GM23338 (cell line): ENCODE results near the gene CHRNA10. TPM values are rescaled to one million over a fixed set of nuclear protein-coding genes. Genes with fewer than 3 reads are reported as not detected.

Experiments used
- ATAC-seq: fragments of 200-7000 bp; cut with Tn5 transposase; 3 replicates; pipeline ENCODE4 v1.9.1; 2020
- DNase-seq: peaks from one replicate; pipeline ENCODE4 v3.0.0-alpha.2; 2015; ENCODE audit warnings: low spot score
- H2AFZ ChIP-seq: fragments of 200-600 bp; sonication (generic); 2 replicates; pipeline ENCODE4 v1.8.0; 2016; ENCODE audit warnings: antibody characterized with exemption, mild to moderate bottlenecking, moderate library complexity
- H3F3A ChIP-seq: fragments of 200-600 bp; sonication (generic); replicated peaks from 2 replicates; pipeline ENCODE4 v1.8.0; 2017; ENCODE audit warnings: antibody characterized with exemption, mixed run types, low read depth
- H3K27ac ChIP-seq: fragments of 200-600 bp; sonication (generic); 2 replicates; pipeline ENCODE4 v1.6.1; 2016; ENCODE audit warnings: low read depth
- H3K27me3 ChIP-seq: fragments of 200-600 bp; sonication (generic); 2 replicates; pipeline ENCODE4 v1.8.0; 2016; ENCODE audit warnings: mild to moderate bottlenecking, mixed run types, moderate library complexity; ENCODE audit not compliant: insufficient read depth
- H3K36me3 ChIP-seq: fragments of 200-600 bp; sonication (generic); 2 replicates; pipeline ENCODE4 v1.8.0; 2016; ENCODE audit warnings: mild to moderate bottlenecking; ENCODE audit not compliant: insufficient read depth
- H3K4me1 ChIP-seq: fragments of 200-600 bp; sonication (generic); 2 replicates; pipeline ENCODE4 v1.8.0; 2016; ENCODE audit warnings: mild to moderate bottlenecking, moderate library complexity; ENCODE audit not compliant: insufficient read depth
- H3K4me2 ChIP-seq: fragments of 200-600 bp; sonication (generic); 2 replicates; pipeline ENCODE4 v1.7.1; 2017; ENCODE audit warnings: mixed run types
- H3K4me3 ChIP-seq: fragments of 200-600 bp; sonication (generic); 2 replicates; pipeline ENCODE4 v1.6.1; 2016; ENCODE audit warnings: mixed run types
- H3K79me2 ChIP-seq: fragments of 200-600 bp; sonication (generic); replicated peaks from 2 replicates; pipeline ENCODE4 v1.8.0; 2017; ENCODE audit warnings: mild to moderate bottlenecking; ENCODE audit not compliant: insufficient read depth
- H3K9me2 ChIP-seq: fragments of 200-600 bp; sonication (generic); 2 replicates; pipeline ENCODE4 v1.8.0; 2017; ENCODE audit not compliant: insufficient read depth
- H4K20me1 ChIP-seq: fragments of 200-600 bp; sonication (generic); replicated peaks from 2 replicates; pipeline ENCODE4 v1.8.0; 2017; ENCODE audit warnings: mild to moderate bottlenecking; ENCODE audit not compliant: insufficient read depth
- H3K27ac Mint-ChIP-seq: 2 replicates; pipeline ENCODE4 v1.8.0; 2020; ENCODE audit warnings: inconsistent platforms, mild to moderate bottlenecking, moderate library complexity, mixed read lengths
- H3K27me3 Mint-ChIP-seq: 3 replicates; pipeline ENCODE4 v1.8.0; 2022; ENCODE audit warnings: low read depth, mild to moderate bottlenecking, moderate library complexity, mixed read lengths, inconsistent platforms; ENCODE audit not compliant: insufficient read depth, poor library complexity
- H3K36me3 Mint-ChIP-seq: 3 replicates; pipeline ENCODE4 v1.8.0; 2021; ENCODE audit warnings: low read depth, mild to moderate bottlenecking, inconsistent platforms, moderate library complexity, mixed read lengths
- H3K4me1 Mint-ChIP-seq: 3 replicates; pipeline ENCODE4 v1.8.0; 2020; ENCODE audit warnings: mild to moderate bottlenecking, inconsistent platforms, mixed read lengths
- H3K4me3 Mint-ChIP-seq: 3 replicates; pipeline ENCODE4 v1.8.0; 2021; ENCODE audit warnings: moderate library complexity, mild to moderate bottlenecking, inconsistent platforms, mixed read lengths
- H3K9me3 Mint-ChIP-seq: 3 replicates; pipeline ENCODE4 v1.8.0; 2020; ENCODE audit warnings: moderate library complexity, mild to moderate bottlenecking, inconsistent platforms, mixed read lengths
- EZH2 ChIP-seq: fragments of 200-600 bp; sonication (generic); IDR thresholded peaks from one replicate; pipeline ENCODE4 v1.8.0; 2017; ENCODE audit warnings: antibody characterized with exemption, mild to moderate bottlenecking, low read depth; ENCODE audit not compliant: unreplicated experiment
- NANOG ChIP-seq: IDR thresholded peaks from 2 replicates; pipeline ENCODE4 v1.6.1; 2016; ENCODE audit warnings: antibody characterized with exemption, borderline replicate concordance
- POLR2AphosphoS5 ChIP-seq: IDR thresholded peaks from 2 replicates; pipeline ENCODE4 v1.6.1; 2016; ENCODE audit warnings: antibody characterized with exemption, low read depth
- ZNF114 ChIP-seq: fragments of 250-450 bp; sonication (Bioruptor Pico); IDR thresholded peaks from 2 replicates; pipeline ENCODE4 v1.5.0; 2020; ENCODE audit warnings: mild to moderate bottlenecking, moderate library complexity
- ZNF331 ChIP-seq: fragments of 250-450 bp; sonication (Bioruptor Pico); IDR thresholded peaks from 2 replicates; pipeline ENCODE4 v1.5.0; 2020; ENCODE audit warnings: low read depth, mild to moderate bottlenecking, moderate library complexity
- polyA plus RNA-seq: library from polyadenylated mRNA; unstranded; fragments of >200 nt; fragmentation: Nextera tagmentation; extraction: Ambion mirVana; gene quantifications from 2 replicates; pipeline ENCODE4 v1.2.1, GENCODE V29; 2016
- total RNA-seq: library from RNA; depleted of rRNA; stranded (reverse); fragments of >200 nt; shearing (Covaris generic); gene quantifications from 2 replicates; pipeline ENCODE4 v1.2.3, GENCODE V29; 2014
- TF ChIP-seq, protein P1 (sequence below): IDR thresholded peaks from 2 replicates; pipeline ENCODE4 v1.6.1; 2016; ENCODE audit warnings: antibody characterized with exemption
- TF ChIP-seq, protein P2 (sequence below): IDR thresholded peaks from one replicate; pipeline ENCODE4 v1.6.1; 2018; ENCODE audit warnings: antibody characterized with exemption; ENCODE audit not compliant: unreplicated experiment

The CHRNA10 gene
- total and polyA plus RNA-seq, 2 experiments from 2014 or later = 0.45 to 1.5 TPM

DNA sequence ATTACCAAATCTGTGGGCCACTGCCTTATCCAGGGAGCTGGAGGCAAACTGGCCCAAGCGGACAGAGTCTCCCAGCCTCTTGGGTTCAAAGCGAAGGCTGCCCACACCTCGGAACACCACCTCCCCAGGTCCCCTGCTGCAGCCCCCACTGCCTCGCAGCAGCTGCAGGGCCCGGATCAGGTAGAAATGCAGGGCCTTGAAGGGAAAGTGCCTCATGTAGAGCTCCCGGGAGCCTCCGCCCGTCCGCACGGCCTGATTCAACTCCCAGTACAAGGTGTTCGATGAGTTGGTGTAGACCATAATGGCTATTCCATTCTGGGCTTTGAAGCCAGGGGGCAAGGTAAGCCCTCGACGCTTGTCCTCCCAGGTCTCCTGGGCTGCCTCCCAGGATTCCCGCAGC is 31.3 kb downstream of the CHRNA10 start (continued):
- TF ChIP-seq POLR2AphosphoS5 (no peak), NANOG (no peak), ZNF114 (no peak), ZNF331 (CRISPR knock-in tag) (no peak)
- TF ChIP-seq, protein P1, sequence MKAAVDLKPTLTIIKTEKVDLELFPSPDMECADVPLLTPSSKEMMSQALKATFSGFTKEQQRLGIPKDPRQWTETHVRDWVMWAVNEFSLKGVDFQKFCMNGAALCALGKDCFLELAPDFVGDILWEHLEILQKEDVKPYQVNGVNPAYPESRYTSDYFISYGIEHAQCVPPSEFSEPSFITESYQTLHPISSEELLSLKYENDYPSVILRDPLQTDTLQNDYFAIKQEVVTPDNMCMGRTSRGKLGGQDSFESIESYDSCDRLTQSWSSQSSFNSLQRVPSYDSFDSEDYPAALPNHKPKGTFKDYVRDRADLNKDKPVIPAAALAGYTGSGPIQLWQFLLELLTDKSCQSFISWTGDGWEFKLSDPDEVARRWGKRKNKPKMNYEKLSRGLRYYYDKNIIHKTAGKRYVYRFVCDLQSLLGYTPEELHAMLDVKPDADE = no peak
- TF ChIP-seq, protein P2, sequence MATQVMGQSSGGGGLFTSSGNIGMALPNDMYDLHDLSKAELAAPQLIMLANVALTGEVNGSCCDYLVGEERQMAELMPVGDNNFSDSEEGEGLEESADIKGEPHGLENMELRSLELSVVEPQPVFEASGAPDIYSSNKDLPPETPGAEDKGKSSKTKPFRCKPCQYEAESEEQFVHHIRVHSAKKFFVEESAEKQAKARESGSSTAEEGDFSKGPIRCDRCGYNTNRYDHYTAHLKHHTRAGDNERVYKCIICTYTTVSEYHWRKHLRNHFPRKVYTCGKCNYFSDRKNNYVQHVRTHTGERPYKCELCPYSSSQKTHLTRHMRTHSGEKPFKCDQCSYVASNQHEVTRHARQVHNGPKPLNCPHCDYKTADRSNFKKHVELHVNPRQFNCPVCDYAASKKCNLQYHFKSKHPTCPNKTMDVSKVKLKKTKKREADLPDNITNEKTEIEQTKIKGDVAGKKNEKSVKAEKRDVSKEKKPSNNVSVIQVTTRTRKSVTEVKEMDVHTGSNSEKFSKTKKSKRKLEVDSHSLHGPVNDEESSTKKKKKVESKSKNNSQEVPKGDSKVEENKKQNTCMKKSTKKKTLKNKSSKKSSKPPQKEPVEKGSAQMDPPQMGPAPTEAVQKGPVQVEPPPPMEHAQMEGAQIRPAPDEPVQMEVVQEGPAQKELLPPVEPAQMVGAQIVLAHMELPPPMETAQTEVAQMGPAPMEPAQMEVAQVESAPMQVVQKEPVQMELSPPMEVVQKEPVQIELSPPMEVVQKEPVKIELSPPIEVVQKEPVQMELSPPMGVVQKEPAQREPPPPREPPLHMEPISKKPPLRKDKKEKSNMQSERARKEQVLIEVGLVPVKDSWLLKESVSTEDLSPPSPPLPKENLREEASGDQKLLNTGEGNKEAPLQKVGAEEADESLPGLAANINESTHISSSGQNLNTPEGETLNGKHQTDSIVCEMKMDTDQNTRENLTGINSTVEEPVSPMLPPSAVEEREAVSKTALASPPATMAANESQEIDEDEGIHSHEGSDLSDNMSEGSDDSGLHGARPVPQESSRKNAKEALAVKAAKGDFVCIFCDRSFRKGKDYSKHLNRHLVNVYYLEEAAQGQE = no peak

DNA sequence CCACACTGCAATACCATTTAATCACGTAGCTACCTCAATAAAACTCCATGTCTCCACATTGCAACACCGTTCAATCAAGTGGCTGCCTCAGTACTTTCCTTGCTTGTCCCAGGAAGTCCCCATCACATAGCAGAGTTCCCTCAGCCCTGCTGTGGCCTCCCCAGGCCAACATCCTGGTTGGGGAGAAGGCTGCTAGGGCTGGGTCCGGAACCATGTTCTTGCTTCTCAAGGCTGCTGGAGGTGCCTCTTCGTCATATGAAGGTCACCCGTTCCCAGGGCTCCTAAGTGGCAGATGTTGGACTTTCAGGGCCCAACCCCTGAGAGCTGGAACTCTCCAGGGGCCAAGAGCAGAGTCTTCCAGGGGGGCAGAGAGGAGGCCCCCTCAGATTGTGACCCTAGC is 32.7 kb downstream of the CHRNA10 start:
- Mint-ChIP-seq H3K4me3 (no peak overlapping the region), H3K4me1 (peaks cover 8% of the 10 kb centered on the region; the same call in 2 of the 3 replicates), H3K36me3 (peaks cover 7% of the 10 kb centered on the region; the same call in 2 of the 3 replicates), H3K9me3 (peaks cover 4% of the 10 kb centered on the region; the same call in 2 of the 3 replicates), H3K27ac (no peak overlapping the region), H3K27me3 (peaks cover 33% of the 10 kb centered on the region)
- Histone ChIP-seq H3K36me3 (no peaks in the 10 kb centered on the region), H4K20me1 (no peaks in the 10 kb centered on the region), H3K4me1 (no peaks in the 10 kb centered on the region; the same call in 1 of the 2 replicates), H3K79me2 (no peaks in the 10 kb centered on the region), H3F3A (peaks cover 12% of the 10 kb centered on the region; the same call in 1 of the 2 replicates), H2AFZ (no peak overlapping the region), H3K4me2 (no peak overlapping the region), H3K27me3 (peaks cover 8% of the 10 kb centered on the region; the same call in 1 of the 2 replicates), H3K27ac (no peak overlapping the region), H3K4me3 (no peak overlapping the region), H3K9me2 (no peaks in the 10 kb centered on the region)
- TF ChIP-seq ZNF331 (CRISPR knock-in tag) (no peak), POLR2AphosphoS5 (no peak), ZNF114 (no peak)
- no peak for ATAC-seq
- DNase-seq = no peak

DNA sequence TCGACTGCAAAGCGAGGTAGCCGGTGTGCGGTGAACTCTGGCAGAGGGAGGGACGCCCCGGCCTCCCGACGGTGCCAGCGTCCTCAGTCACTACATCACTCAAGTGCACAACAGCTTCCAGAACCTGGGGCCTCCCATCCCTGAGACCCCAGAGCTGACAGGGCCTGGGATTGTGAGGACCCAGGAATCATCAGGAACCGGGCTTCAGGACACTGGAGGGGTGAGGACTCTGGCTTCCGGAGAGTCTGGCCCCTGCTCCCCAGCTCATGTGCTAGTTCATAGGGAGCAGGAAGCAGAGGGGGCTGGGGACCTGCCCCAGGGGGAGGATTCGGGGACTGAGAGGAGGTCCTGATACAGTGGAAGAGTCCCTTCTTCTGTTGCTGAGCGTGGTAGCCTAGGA is 34.0 kb downstream of the CHRNA10 start:
- Mint-ChIP-seq H3K27ac (no peak overlapping the region), H3K36me3 (peaks cover 7% of the 10 kb centered on the region; the same call in 2 of the 3 replicates), H3K4me3 (no peak overlapping the region), H3K27me3 (peaks cover 26% of the 10 kb centered on the region), H3K4me1 (peaks cover 4% of the 10 kb centered on the region; the same call in 2 of the 3 replicates), H3K9me3 (no peaks in the 10 kb centered on the region; the same call in 2 of the 3 replicates)
- H3K27me3 ChIP-seq = peaks cover 8% of the 10 kb centered on the region; the same call in 1 of the 2 replicates
- no peaks in the 10 kb centered on the region for H3K9me2 ChIP-seq
- ATAC-seq = no peak
- no peak overlapping the region for H2AFZ ChIP-seq
- DNase-seq = no peak
- no peaks in the 10 kb centered on the region for H3K4me1 ChIP-seq
- 0 out of 2 replicates have a peak, but pooled peaks cover 3% of the 10 kb centered on the region for H3F3A ChIP-seq
- no peak overlapping the region for H3K4me3 ChIP-seq
- H3K4me2 ChIP-seq = no peak overlapping the region
- no peaks in the 10 kb centered on the region for H3K79me2 ChIP-seq
- H3K36me3 ChIP-seq = no peaks in the 10 kb centered on the region
- TF ChIP-seq POLR2AphosphoS5 (no peak), EZH2 (no peak)
- no peaks in the 10 kb centered on the region for H4K20me1 ChIP-seq
- no peak overlapping the region for H3K27ac ChIP-seq
